DMS153 treated with DMSO at 0.1 percent for 48 hours (cell line): ENCODE data around the gene LSM5.
A peak's percentile ranks its signal among the peaks of the same experiment; 100 is the strongest.
"Not testable (repeated sequence)": the region's sequence is repeated elsewhere in the genome, so short reads cannot be mapped to it uniquely, and the experiment has no call there.

Experiments
- DNase-seq: peaks from one replicate; lab custom pipeline; 2025; ENCODE audit not compliant: unreplicated experiment; lab: John Stamatoyannopoulos, UW

Gene LSM5

DNA sequence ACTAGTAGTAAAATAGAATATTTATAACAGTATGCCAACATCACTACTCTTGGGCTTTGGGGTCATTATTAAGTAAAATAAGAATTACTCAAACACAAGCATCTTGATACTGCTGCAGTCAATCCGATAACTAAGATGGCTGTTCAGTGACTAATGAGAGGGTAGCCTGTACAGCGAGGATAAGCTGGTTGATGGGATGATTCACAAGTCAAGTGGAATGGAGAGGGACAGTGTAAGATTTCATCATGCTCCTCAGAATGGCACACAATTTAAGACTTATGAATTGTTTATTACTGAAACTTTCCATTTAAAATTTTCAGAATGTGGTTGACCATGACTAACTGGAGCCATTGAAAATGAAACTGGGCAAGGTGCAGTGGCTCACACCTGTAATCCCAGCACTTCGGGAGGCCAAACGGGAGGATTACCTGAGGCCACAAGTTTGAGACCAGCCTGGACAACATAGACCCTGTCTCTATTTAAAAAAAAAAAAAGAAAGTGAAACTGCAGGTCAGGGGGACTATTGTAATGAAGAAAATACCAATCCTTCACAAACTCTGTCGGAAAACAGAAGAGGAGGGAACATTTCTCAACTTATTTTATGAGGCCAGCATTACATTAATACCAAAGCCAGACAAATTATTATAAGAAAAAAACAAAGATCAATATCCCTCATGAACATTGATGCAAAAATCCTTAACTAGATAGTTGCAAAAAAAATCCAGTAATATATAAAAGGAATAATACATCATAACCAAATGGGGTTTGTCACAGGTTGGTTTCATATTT lies 16.3 kb upstream of the LSM5 start:
- DNase-seq, result no peak

DNA sequence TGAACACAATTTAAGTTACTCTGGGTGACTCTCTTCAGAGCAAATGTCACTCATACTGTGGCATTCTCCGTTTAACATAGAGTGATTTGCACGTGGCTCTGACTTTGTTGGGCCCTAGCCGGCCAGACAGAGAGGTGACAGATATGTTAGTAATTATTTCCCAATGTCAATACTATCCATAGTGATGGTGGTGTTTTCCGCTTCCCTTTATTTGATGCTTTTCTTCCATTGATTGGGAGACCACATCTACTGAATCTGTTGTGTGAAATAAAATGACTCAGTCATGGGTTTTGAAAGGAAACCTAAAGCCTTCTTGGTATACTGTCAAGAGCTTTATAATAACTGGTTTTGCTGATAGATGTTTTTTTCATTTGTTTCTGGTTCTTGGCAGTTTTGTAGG lies 12.5 kb upstream of the LSM5 start:
- DNase-seq, result no peak

DNA sequence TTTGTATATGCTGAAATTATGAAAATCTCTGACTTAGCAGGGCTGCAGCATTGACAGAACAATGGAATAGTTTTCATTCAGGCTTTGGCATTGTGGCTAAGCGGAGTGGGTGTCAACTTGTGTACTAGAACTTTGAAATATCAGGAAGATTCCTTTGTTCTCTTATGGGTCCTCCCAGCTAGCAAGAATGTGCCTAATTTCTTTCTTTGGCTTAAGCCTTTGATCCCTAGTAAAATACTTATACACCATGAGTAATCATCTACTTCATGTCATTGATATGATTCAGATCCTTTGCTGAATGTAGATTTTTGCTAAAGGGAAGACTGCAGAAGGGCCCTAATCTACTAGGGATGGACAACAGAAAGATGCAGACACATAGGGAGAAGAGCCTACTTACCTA lies 11.3 kb upstream of the LSM5 start:
- no peak for DNase-seq

DNA sequence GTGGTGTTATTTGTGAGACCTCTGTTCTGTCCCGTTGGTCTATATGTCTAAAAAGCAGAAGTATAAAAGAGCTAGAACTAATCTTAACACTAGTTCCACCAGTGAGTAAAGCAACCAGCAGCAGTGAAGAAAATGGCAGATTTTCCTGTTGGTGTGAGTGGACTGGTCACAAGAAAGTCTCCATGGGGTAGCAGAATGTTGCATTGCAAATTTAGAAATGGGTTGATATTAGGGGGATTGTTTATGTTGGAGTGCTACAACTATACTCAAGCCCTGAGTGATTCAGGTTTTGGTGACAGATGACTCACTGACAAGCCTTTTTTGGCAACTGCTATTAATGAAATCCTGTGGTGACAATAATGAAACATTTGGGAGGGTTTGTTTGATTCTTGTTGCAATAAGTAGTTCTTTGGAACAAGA lies 10.8 kb upstream of the LSM5 start:
- no peak for DNase-seq

DNA sequence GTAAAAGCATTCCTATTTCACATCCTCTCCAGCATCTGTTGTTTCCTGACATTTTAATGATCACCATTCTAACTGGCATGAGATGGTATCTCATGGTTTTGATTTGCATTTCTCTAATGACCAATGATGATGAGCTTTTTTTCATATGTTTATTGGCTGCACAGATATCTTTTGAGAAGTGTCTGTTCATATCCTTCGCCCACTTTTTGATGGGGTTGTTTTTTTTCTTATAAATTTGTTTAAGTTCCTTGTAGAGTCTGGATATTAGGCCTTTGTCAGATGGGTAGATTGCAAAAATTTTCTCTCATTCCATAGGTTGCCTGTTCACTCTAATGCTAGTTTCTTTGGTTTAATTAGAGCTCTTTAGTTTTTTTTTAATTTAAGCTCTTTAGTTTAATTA lies 10.0 kb upstream of the LSM5 start:
- not testable (repeated sequence) for DNase-seq

DNA sequence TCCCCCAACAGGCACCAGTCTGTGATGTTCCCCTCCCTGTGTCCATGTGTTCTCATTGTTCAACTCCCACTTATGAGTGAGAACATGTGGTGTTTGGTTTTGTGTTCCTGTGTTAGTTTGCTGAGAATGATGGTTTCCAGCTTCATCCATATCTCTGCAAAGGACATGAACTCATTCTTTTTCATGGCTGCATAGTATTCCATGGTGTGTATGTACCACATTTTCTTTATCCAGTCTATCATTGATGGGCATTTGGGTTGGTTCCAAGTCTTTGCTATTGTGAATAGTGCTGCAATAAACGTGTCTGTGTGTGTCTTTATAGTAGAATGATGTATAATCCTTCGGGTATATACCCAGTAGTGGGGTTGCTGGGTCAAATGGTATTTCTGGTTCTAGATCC lies 9.6 kb upstream of the LSM5 start:
- DNase-seq, result not testable (repeated sequence)

DNA sequence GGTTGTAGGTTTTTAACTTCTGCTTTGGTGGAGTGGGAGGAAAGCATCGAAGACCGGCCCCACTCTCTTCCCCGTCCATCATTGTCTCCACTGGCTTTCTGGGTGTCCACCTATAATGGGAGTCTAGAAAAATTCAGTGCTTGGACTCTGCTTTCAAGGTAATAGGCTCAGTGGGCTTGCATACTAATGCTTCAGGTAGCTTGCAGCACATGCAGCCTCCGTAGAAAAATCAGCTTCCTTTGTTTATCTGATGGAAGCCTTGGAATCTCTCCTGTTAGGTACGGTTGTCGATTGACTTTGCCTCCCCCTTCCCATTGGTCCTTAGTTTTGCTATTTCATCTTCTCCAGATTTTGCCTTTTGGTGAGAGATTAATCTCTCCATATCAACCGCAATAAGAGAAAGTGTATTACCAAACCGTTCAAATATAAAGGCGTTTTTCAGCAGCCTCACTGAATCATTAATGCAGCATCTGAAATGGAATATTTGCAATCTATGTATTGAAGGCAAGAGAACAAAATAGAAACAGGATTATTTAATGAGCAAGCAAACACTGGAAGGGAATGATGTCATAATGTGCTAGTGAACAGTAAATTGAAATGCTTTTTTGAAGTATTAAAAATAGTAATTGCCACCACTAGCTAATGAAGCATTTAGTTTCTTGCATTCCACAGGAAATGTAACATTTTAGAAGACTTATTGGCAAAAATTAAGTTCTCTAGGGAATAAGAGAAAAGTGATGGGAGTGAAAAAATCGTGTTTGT lies 6.1 kb upstream of the LSM5 start:
- peak; percentile 33 for DNase-seq

DNA sequence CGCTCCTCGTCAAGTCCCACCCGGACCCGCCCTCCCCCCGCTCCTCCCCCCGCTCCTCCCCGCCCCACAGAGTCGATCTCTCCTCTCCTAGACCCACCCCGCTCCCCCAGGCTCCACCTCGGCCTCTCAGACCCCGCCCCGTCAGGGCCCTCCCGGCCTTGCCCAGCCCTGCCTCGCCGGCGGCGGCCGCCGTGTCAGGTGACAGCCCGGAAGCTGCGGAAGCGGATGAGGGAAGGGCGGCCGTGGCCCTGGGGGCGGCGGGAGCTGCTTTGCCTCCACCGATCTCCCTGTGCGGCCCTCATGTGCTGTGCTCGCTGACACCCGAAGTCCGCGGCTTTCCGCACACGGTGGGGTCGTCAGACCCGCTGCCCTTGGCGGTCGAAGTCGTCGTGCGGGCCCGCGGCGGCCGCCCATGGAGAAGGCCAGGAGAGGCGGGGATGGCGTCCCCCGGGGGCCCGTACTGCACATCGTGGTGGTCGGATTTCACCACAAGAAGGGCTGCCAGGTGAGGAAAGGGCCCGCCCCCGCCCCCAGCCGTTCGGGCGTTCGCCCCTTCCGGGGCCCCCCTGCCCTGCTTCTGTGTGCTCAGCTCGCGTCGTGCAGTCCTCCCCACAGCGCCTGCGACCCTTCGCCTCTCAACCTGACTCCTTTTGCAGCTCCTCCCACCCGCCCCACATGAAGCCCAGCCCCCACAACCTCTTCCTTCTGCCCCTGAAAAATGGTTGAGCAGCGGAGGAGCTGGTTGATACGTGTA lies 5.3 kb upstream of the LSM5 start, which contains the start of gene AVL9:
Gene AVL9 (plus strand): TSS at position 192 of the 754 bp plus-strand sequence. CDS start 221 bp downstream, at position 413.
- peak; percentile 91 for DNase-seq

DNA sequence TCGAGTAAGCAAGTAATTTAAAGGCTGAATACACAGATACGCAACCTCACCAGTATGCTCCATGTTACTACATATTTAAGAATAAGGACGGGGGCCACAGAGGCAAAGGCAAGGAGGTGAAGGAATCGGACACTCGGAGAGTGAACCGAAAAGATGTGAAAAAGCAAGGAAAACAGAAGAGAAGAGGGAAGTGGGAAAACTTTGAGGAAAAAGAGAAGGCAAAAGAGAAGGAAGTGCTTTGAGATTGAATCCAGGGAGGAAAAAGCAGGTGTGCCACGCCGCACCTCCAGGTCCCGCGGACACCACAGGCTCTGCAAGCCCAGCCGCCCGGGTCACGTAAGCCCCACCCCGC lies 4.7 kb upstream of the LSM5 start:
- DNase-seq, result no peak

DNA sequence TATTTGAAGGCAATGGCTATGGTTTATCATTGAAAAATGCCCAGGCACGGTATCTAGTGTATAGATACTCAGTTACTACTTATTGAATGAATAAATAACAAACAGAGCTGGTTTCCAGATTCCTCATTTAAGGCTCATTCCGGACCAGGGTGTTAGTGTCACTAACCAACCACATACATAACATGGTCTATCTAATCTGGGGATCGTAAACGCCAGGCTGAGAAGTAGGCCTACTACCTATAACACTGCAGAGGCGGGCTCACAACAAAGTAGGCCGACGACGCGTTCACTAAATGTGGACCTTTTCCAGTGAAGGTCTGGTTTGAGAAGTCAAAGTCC lies 423 bp downstream of the LSM5 start:
- DNase-seq, result no peak

DNA sequence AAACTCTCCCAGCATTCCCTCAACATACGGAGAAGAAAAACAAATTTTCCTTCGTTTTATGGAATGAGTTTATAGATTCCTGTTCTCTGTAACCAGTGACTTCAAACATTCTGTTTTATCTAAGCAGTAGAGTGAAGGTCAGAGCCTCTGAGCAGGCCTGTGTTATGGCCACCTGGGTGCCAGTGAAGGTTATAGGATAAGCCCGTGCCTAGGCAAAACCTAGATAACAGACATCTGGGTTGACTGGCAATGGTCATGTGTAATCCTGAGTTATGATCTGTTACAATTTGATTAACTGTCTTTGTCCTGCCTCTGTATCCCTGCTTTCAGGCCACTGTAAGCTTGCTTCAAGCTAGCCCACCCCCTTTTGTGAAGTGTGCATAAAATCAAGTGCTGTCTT lies 8.3 kb downstream of the LSM5 start:
- no peak for DNase-seq

DNA sequence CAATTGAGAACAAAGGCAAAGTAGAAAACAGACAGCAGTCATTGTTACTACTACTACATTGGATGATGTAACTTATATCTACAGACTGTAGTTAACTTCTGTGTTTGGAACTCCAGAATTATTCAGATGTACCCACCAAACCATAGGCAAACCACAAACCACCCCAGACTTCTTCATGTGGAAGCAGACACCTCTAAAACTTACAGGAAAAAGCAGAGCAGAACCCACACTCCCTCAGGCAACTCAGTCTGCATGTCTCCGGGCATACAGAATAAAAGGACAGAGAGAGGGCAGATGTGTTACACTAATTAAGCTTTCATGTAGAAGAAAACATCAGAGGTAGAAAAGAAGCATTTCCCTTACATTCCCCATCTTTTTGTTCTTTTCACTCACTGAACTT lies 9.0 kb downstream of the LSM5 start:
- no peak for DNase-seq

DNA sequence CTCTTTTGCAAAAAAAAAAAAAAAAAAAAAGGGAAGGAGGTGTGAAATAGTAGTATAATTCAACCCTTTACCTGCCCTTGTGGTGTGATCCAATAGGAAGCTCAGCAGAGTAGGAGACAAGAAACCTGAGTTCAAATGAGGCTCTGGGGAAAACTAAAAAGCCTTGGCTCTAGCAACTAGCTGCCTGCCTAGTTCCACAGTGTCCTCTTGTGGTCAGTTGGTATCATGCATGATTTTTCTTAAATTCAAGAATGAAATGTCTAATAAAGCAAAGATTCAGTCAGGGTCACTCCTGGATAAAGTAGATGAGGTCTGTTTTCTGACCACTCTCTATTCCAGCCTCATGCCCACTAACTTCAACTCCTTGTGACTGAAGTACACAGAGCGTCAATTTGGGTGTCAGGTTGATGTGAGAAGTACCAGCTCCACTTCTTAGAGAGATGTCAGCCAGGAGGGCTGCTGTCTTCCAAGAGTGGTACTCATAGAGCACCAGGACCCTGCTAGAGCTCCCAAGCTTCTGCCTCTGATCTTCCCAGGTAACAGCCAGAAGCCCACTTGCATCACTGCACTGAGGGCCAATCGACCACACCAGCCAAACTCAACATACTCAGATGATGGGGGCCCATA lies 10.5 kb downstream of the LSM5 start:
- peak; percentile 75 for DNase-seq

DNA sequence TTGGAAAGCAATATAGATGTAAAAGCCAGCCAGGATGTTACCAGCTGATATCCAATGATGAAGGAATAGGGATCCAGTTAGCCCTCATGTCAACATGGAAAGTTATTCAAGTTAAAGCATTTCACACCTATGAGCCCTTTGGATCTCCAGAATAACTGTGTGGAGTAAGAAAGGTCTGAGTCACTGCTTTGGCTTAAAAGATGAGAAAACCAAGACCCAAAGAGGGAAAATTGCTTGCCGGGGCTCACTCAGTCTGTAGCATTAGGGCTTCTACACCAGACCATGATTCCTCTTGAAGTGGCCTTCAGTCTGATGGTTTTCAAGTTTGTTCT lies 12.6 kb downstream of the LSM5 start:
- DNase-seq, result no peak

DNA sequence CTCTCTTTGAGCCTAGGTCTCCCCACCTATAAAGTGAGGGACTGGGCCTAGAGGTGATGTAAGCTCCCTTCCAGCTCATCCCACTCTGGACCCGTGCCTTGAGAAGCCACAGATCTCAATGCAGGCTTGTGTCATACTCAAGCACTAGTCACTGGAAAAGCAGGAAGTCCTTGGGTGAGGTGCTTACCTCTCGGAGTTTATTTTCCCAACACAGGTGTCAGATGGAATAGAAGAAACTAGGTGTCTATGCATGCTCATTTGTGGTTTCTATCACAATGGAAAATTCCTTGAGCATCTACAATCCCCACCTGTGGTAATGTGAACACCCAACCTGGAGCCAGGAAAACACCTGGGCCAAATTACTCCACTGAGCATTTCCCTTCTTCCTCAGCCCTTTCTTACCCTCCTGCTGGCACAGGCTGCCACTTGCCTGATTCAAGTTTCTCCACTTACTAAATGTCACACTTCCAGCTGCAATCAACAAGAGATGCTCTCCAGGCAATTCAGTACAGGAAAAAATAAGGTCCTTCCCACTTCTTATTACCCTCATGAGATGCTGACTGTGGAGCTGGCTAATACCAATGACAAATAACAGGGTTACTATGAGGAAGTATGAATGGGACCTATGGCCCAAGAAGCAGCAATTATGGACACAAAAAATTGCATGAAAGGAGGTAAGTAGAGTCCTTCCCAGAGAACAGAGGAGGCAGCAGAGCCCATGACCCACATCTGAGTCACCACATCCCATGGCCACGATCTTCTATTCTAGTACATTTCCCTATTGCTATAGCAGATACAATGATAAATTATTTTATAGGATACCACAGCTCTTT lies 13.1 kb downstream of the LSM5 start:
- no peak for DNase-seq

DNA sequence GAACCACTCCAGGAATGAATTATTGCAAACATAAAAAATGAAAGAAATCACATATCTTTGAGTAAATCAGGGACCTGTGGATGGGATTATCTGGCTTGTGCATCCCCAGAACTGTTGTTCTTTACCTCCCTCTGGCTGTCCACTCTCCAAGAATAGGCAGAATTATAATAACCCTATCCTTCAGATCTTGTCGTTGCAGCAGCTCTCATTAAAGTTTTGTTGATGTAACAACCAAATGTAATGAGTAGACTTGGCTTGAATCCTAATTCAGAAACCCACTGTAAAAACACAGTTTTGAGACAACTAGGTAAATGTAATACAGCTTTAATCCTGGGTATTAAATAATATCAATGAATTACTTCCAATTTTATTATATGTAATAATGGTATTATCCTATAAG lies 16.2 kb downstream of the LSM5 start:
- no peak for DNase-seq

DNA sequence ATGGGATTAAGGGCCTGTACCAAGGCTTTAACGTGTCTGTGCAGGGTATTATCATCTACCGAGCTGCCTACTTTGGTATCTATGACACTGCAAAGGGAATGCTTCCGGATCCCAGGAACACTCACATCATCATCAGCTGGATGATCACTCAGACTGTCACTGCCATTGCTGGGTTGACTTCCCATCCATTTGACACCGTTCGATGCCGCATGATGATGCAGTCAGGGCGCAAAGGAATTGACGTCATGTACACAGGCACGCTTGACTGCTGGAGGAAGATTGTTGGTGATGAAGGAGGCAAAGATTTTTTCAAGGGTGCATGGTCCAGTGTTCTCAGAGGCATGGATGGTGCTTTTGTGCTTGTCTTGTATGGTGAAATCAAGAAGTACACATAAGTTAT lies 18.2 kb downstream of the LSM5 start:
- DNase-seq, result no peak

DNA sequence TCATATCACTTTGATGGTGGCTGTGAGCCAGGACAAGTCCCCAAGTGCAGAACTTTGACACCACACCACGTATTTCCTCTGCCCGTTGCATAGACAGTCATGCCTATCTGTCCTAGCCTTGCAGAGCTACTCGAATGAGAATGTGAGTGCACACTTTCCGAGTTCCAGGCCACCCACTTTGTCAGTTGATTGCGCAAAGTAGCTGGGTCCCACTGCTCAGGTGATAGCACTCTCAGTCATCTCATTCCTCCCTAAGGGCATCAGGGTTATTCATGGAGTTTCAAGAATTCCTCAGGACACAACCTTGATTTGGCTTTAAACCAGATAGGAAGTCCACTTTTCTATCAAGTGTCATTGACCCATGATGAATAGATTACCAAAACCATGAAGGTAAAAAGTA lies 19.3 kb downstream of the LSM5 start:
- no peak for DNase-seq

DNA sequence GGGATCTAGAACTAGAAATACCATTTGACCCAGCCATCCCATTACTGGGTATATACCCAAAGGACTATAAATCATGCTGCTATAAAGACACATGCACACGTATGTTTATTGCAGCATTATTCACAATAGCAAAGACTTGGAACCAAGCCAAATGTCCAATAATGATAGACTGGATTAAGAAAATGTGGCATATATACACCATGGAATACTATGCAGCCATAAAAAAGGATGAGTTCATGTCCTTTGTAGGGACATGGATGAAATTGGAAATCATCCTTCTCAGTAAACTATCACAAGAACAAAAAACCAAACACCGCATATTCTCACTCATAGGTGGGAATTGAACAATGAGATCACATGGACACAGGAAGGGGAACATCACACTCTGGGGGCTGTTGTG lies 20.2 kb downstream of the LSM5 start:
- DNase-seq, result not testable (repeated sequence)

DNA sequence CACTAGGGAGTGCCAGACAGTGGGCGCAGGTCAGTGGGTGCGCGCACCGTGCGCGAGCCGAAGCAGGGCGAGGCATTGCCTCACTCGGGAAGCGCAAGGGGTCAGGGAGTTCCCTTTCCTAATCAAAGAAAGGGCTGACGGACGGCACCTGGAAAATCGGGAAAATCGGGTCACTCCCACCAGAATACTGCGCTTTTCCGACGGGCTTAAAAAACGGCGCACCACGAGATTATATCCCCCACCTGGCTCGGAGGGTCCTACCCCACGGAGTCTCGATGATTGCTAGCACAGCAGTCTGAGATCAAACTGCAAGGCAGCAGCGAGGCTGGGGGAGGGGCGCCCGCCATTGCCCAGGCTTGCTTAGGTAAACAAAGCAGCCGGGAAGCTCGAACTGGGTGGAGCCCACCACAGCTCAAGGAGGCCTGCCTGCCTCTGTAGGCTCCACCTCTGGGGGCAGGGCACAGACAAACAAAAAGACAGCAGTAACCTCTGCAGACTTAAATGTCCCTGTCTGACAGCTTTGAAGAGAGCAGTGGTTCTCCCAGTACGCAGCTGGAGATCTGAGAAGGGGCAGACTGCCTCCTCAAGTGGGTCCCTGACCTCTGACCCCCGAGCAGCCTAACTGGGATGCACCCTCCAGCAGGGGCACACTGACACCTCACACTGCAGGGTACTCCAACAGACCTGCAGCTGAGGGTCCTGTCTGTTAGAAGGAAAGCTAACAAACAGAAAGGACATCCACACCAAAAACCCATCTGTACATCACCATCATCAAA lies 25.4 kb downstream of the LSM5 start:
- not testable (repeated sequence) for DNase-seq
